DND-41 (cell line): ENCODE measurements around the gene TSHZ2.

Experiments used
- ATAC-seq: fragments of 200-7000 bp; cut with Tn5 transposase; 3 replicates; pipeline ENCODE4 v1.9.1; 2021; ENCODE audit warnings: low read depth; ENCODE audit not compliant: insufficient read depth
- DNase-seq: peaks from one replicate; pipeline ENCODE4 v3.0.0-alpha.2; 2020
- H2AFZ ChIP-seq: 2 replicates; pipeline ENCODE4 v1.6.0; 2012; ENCODE audit warnings: low read depth, low read length
- H3K27ac ChIP-seq: 2 replicates; pipeline ENCODE4 v1.5.1; 2012; ENCODE audit warnings: low read length, inconsistent platforms
- H3K27me3 ChIP-seq: fragments of 200-600 bp; sonication (generic); 2 replicates; pipeline ENCODE4 v1.6.0; 2012; ENCODE audit warnings: low read length, mild to moderate bottlenecking, inconsistent platforms; ENCODE audit not compliant: insufficient read depth, poor library complexity
- H3K36me3 ChIP-seq: 2 replicates; pipeline ENCODE4 v1.5.1; 2012; ENCODE audit warnings: low read length, inconsistent platforms; ENCODE audit not compliant: insufficient read depth
- H3K4me1 ChIP-seq: 2 replicates; pipeline ENCODE4 v1.5.1; 2012; ENCODE audit warnings: mild to moderate bottlenecking, low read length; ENCODE audit not compliant: insufficient read depth
- H3K4me2 ChIP-seq: 2 replicates; pipeline ENCODE4 v1.6.0; 2012; ENCODE audit warnings: mild to moderate bottlenecking, moderate library complexity, low read length, inconsistent platforms; ENCODE audit not compliant: insufficient read depth
- H3K4me3 ChIP-seq, 2 experiments: fragments of 200-600 bp in 1 of 2; shearing (Covaris generic) in 1 of 2; 2 replicates each; pipeline ENCODE4 v1.5.1; 2012 to 2016; ENCODE audit warnings: inconsistent platforms in 2 of 2, low read length in 2 of 2, mild to moderate bottlenecking in 2 of 2, low read depth in 1 of 2, moderate library complexity in 1 of 2
- H3K79me2 ChIP-seq: 2 replicates; pipeline ENCODE4 v1.6.0; 2012; ENCODE audit warnings: low read length, inconsistent platforms; ENCODE audit not compliant: insufficient read depth
- H3K9ac ChIP-seq: 2 replicates; pipeline ENCODE4 v1.6.0; 2012; ENCODE audit warnings: low read depth, mild to moderate bottlenecking, inconsistent platforms, low read length, moderate library complexity
- H3K9me3 ChIP-seq: 2 replicates; pipeline ENCODE4 v1.5.1; 2012; ENCODE audit warnings: low read length, moderate library complexity, mild to moderate bottlenecking, inconsistent platforms; ENCODE audit not compliant: insufficient read depth, severe bottlenecking
- H4K20me1 ChIP-seq: 2 replicates; pipeline ENCODE4 v1.6.0; 2012; ENCODE audit warnings: low read length; ENCODE audit not compliant: insufficient read depth
- CTCF ChIP-seq: IDR thresholded peaks from 2 replicates; pipeline ENCODE4 v1.5.1; 2012; ENCODE audit warnings: borderline replicate concordance, low read length, moderate library complexity, mild to moderate bottlenecking; ENCODE audit not compliant: poor library complexity, severe bottlenecking; ENCODE audit errors: extremely low read depth
- EZH2 ChIP-seq: IDR thresholded peaks from 3 replicates; pipeline ENCODE4 v1.6.1; 2012; ENCODE audit warnings: borderline replicate concordance, low read depth, mild to moderate bottlenecking, moderate library complexity, low read length, inconsistent platforms; ENCODE audit not compliant: severe bottlenecking

Gene TSHZ2

GRCh38 chr20:53282217-53282955 is 310.2 kb downstream of the TSHZ2 start:
- Histone ChIP-seq H2AFZ (no peak overlapping the region), H3K79me2 (no peaks in the 10 kb centered on the region), H3K27me3 (peaks cover 42% of the 10 kb centered on the region), H3K4me2 (no peak overlapping the region), H3K9ac (no peak overlapping the region), H3K27ac (no peak overlapping the region), H3K36me3 (no peaks in the 10 kb centered on the region), H3K9me3 (no peaks in the 10 kb centered on the region), H3K4me3 (no peak overlapping the region), H4K20me1 (peaks cover 2% of the 10 kb centered on the region; the same call in 1 of the 2 replicates), H3K4me1 (no peaks in the 10 kb centered on the region)
- DNase-seq (no peak), ATAC-seq (no peak)
- TF ChIP-seq CTCF = no peak
- no peak for TF ChIP-seq EZH2

DNA sequence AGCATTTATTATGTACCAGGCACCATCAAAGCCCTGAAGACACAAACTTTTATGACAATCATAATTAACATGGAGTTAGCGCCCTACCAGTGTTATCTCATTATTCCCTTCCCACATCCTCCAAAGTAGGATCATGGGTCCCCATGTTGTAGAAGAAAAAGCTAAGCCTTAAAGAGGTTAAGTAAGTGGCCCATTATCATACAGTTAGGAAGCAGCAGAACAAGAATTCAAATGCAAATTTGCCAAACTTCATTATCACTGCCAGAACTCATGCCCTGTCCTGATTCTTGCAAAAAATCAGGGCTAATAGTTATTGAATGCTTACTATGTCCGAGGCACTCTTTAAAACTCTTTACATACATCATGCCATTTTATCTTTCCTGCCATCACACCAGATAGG is 310.9 kb downstream of the TSHZ2 start:
- Histone ChIP-seq H3K4me3 (no peak overlapping the region), H3K9me3 (no peaks in the 10 kb centered on the region), H3K9ac (no peak overlapping the region), H3K27me3 (peaks cover 37% of the 10 kb centered on the region), H3K79me2 (no peaks in the 10 kb centered on the region), H3K27ac (no peak overlapping the region), H3K36me3 (no peaks in the 10 kb centered on the region), H3K4me1 (no peaks in the 10 kb centered on the region), H4K20me1 (peaks cover 2% of the 10 kb centered on the region; the same call in 1 of the 2 replicates), H2AFZ (no peak overlapping the region), H3K4me2 (no peak overlapping the region)
- ATAC-seq = no peak
- TF ChIP-seq CTCF = no peak
- DNase-seq = no peak

GRCh38 chr20:53283597-53283996 is 311.4 kb downstream of the TSHZ2 start:
- no peak for DNase-seq
- Histone ChIP-seq H3K9ac (no peak overlapping the region), H2AFZ (no peak overlapping the region), H3K4me2 (no peak overlapping the region), H3K79me2 (no peaks in the 10 kb centered on the region), H3K4me3 (no peak overlapping the region), H3K9me3 (no peaks in the 10 kb centered on the region), H3K27ac (no peak overlapping the region), H3K36me3 (no peaks in the 10 kb centered on the region), H3K4me1 (no peaks in the 10 kb centered on the region), H3K27me3 (peaks cover 37% of the 10 kb centered on the region), H4K20me1 (peaks cover 2% of the 10 kb centered on the region; the same call in 1 of the 2 replicates)
- TF ChIP-seq CTCF (no peak), EZH2 (no peak)
- no peak for ATAC-seq
